UCSD-AML1 (cell line): ENCODE data around the gene RPLP2.

Source experiments
- DNase-seq: peaks from one replicate; lab custom pipeline; 2025; ENCODE audit not compliant: unreplicated experiment; lab: John Stamatoyannopoulos, UW

Gene RPLP2

GRCh38 chr11:773830-774229, 35.9 kb upstream of the RPLP2 start:
- DNase-seq = no peak

GRCh38 chr11:774873-775592, 34.7 kb upstream of the RPLP2 start:
- DNase-seq = no peak

- no peak for DNase-seq
These were observed 33.6 kb upstream of the RPLP2 start for GRCh38 chr11:776263-776560.

- DNase-seq = peak; percentile 61
These were observed 33.0 kb upstream of the RPLP2 start for GRCh38 chr11:776561-777287.

- peak; percentile 92 for DNase-seq
These were observed 32.2 kb upstream of the RPLP2 start, which contains the start of gene GATD1 for GRCh38 chr11:777288-778255. Gene GATD1, minus strand, starts transcription at chr11:777487. Its CDS starts 25 bp downstream, at chr11:777462.

- DNase-seq = no peak
These were observed 30.5 kb upstream of the RPLP2 start for GRCh38 chr11:778976-779954.

GRCh38 chr11:779955-780532, 29.7 kb upstream of the RPLP2 start:
- no peak for DNase-seq

GRCh38 chr11:782264-783174, 27.2 kb upstream of the RPLP2 start:
- DNase-seq = no peak

GRCh38 chr11:783581-784015, 26.2 kb upstream of the RPLP2 start:
- no peak for DNase-seq

GRCh38 chr11:786235-787083, 23.3 kb upstream of the RPLP2 start:
- DNase-seq = no peak

GRCh38 chr11:787084-787675, 22.6 kb upstream of the RPLP2 start:
- no peak for DNase-seq

- DNase-seq = no peak
These were observed 21.6 kb upstream of the RPLP2 start for GRCh38 chr11:788009-788640.

GRCh38 chr11:788953-789940, 20.5 kb upstream of the RPLP2 start:
- DNase-seq = no peak

GRCh38 chr11:789943-790342, 19.8 kb upstream of the RPLP2 start, which contains the start of gene CEND1:
Gene CEND1, minus strand, starts transcription at chr11:790090. Its CDS starts 1,514 bp downstream, at chr11:788576.
- DNase-seq = no peak

- no peak for DNase-seq
These were observed 18.8 kb upstream of the RPLP2 start for GRCh38 chr11:790721-791564.
